Esophagus mucosa (tissue), 1 donor: Measurements from ENCODE around the gene FOXI2. TPM values are rescaled to one million over a fixed set of nuclear protein-coding genes. Genes with fewer than 3 reads are reported as not detected.

Experiments used
- ATAC-seq: fragments of 200-7000 bp; cut with Tn5 transposase; one replicate; pipeline ENCODE4 v1.9.1; 2020
- total RNA-seq: library from RNA; stranded (reverse); gene quantifications from one replicate; pipeline ENCODE4 v1.2.4, GENCODE V29; 2023
- donor health status: DM: yes; HTN: yes; CAD: no.

Gene FOXI2
- total RNA-seq, 1 donor from 2014 or later = 0.32 TPM

GRCh38 chr10:127744956-127745355 is 8.0 kb downstream of the FOXI2 start:
- no peak for ATAC-seq

GRCh38 chr10:127745861-127746260 is 8.9 kb downstream of the FOXI2 start:
- ATAC-seq = no peak

- no peak for ATAC-seq
These were observed 18.8 kb downstream of the FOXI2 start for GRCh38 chr10:127755753-127756152.

- ATAC-seq = no peak
These were observed 19.3 kb downstream of the FOXI2 start for GRCh38 chr10:127756264-127756663.

- no peak for ATAC-seq
These were observed 20.0 kb downstream of the FOXI2 start for GRCh38 chr10:127757033-127757432.

GRCh38 chr10:127759276-127759675 is 22.3 kb downstream of the FOXI2 start:
- no peak for ATAC-seq

GRCh38 chr10:127762925-127763324 is 25.9 kb downstream of the FOXI2 start:
- no peak for ATAC-seq

- ATAC-seq = no peak
These were observed 38.0 kb downstream of the FOXI2 start for GRCh38 chr10:127774766-127775559.

- no peak for ATAC-seq
These were observed 39.8 kb downstream of the FOXI2 start for GRCh38 chr10:127776816-127777215.

GRCh38 chr10:127781412-127781811 is 44.4 kb downstream of the FOXI2 start:
- no peak for ATAC-seq

GRCh38 chr10:127787873-127788272 is 50.9 kb downstream of the FOXI2 start:
- no peak for ATAC-seq

GRCh38 chr10:127790066-127790624 is 53.2 kb downstream of the FOXI2 start:
- ATAC-seq = no peak

Other genes starting within 250 kb of the FOXI2 start
- not detected for gene NPS, start 187.9 kb upstream of the FOXI2 start, total RNA-seq
- not detected for gene CLRN3, start 155.8 kb downstream of the FOXI2 start, total RNA-seq
- 23.1 TPM for gene PTPRE, start 169.9 kb downstream of the FOXI2 start, total RNA-seq